Thyroid gland (tissue), 4 donors: ENCODE measurements around the gene BNIP5.

Experiments
- CTCF ChIP-seq, 6 experiments: fragments of 200-600 bp in 3 of 6; fragments of 450-650 bp in 3 of 6; sonication (generic) in 3 of 6; IDR thresholded peaks; one replicate each; pipeline ENCODE4 v1.5.1; 2016 to 2019; ENCODE audit warnings: antibody characterized with exemption in 6 of 6, mild to moderate bottlenecking in 2 of 6, inconsistent platforms in 1 of 6, moderate library complexity in 1 of 6
- POLR2A ChIP-seq, 2 donors: fragments of 450-650 bp; IDR thresholded peaks; one replicate each; pipeline ENCODE4 v1.6.1; 2017; ENCODE audit warnings: antibody characterized with exemption in 2 of 2, mild to moderate bottlenecking in 2 of 2, moderate library complexity in 1 of 2

DNA sequence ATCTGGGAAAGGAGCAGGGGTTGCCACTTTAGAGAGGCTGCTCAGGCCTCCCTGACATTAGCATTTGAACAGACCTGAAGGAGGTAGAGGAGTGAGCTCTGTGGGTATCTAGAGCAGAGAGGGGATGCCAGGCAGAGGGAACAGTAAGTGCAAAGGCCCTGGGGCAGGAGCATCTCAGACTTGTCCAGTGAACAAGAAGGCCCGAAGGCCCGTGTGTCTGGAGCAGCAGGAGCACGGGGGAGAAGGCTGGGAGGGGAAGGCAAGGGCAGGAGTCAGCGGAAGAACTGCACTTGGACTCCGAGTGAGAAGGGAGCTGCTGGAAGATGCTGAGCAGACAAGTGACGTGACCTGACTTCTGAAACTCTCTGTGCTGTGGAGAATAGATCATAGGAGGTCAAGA lies 35.4 kb upstream of the BNIP5 start:
- TF ChIP-seq POLR2A (IDR thresholded peaks at IDR 0.05) (no peak), CTCF (IDR thresholded peaks at IDR 0.05) (no peak)
